ENCODE measurements around the gene SREBF1.

Gene SREBF1

GRCh38 chr17:17839791-17840707 lies 3.3 kb upstream of the SREBF1 start:
- peak; percentile 85 for DNase-seq

GRCh38 chr17:17837966-17838962 lies 1.5 kb upstream of the SREBF1 start:
- DNase-seq, result peak; percentile 47

GRCh38 chr17:17837380-17837821 lies 615 bp upstream of the SREBF1 start:
- DNase-seq, result peak; percentile 84

GRCh38 chr17:17836250-17836817 lies 452 bp downstream of the SREBF1 start:
- peak; percentile 97 for DNase-seq

- DNase-seq, result no peak
Measured at GRCh38 chr17:17835415-17836249, 1.2 kb downstream of the SREBF1 start.

GRCh38 chr17:17834974-17835373 lies 1.8 kb downstream of the SREBF1 start:
- DNase-seq, result no peak

GRCh38 chr17:17833658-17834357 lies 3.0 kb downstream of the SREBF1 start:
- DNase-seq, result no peak

- no peak for DNase-seq
Measured at GRCh38 chr17:17832032-17832363, 4.8 kb downstream of the SREBF1 start.

- DNase-seq, result no peak
Measured at GRCh38 chr17:17831208-17832031, 5.4 kb downstream of the SREBF1 start.

- no peak for DNase-seq
Measured at GRCh38 chr17:17830740-17831207, 6.0 kb downstream of the SREBF1 start.

GRCh38 chr17:17830269-17830567 lies 6.6 kb downstream of the SREBF1 start:
- DNase-seq, result no peak

- DNase-seq, result no peak
Measured at GRCh38 chr17:17827826-17828621, 8.8 kb downstream of the SREBF1 start.

- DNase-seq, result no peak
Measured at GRCh38 chr17:17826942-17827785, 9.6 kb downstream of the SREBF1 start.

GRCh38 chr17:17826342-17826713 lies 10.5 kb downstream of the SREBF1 start:
- DNase-seq, result no peak

- no peak for DNase-seq
Measured at GRCh38 chr17:17824783-17825614, 11.8 kb downstream of the SREBF1 start.

GRCh38 chr17:17824119-17824782 lies 12.5 kb downstream of the SREBF1 start:
- no peak for DNase-seq
